GM19468 (cell line): ENCODE results near the gene RAX.
"Not testable (repeated sequence)": the region's sequence is repeated elsewhere in the genome, so short reads cannot be mapped to it uniquely, and the experiment has no call there.

ENCODE experiments used
- ATAC-seq: cut with Tn5 transposase; IDR thresholded peaks from one replicate; pipeline ENCODE4 v1.9.1; 2021; ENCODE audit warnings: mild to moderate bottlenecking, moderate library complexity, moderate number of reproducible peaks; ENCODE audit not compliant: unreplicated experiment; ENCODE audit errors: extremely low read depth

RAX gene

DNA sequence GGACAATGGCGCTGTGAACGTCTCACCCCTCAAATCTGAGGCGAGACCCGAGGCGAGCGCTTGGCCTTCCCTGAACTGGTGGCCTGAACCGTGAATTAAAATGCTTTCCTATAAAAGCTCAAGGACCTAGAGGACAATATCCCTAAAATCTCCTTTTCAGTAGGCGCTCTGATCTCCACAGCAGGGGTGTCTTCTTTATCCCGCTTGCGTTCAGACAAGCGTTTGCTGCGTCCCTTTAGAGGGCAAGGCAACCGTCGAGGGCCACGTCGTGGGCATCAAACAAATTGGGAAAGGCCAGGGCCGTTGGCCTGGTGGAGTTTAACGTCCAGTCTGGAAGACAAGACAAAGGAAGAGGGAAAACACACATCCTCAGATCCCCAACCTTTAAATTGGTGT, 1.3 kb upstream of the RAX start:
- ATAC-seq: no peak

DNA sequence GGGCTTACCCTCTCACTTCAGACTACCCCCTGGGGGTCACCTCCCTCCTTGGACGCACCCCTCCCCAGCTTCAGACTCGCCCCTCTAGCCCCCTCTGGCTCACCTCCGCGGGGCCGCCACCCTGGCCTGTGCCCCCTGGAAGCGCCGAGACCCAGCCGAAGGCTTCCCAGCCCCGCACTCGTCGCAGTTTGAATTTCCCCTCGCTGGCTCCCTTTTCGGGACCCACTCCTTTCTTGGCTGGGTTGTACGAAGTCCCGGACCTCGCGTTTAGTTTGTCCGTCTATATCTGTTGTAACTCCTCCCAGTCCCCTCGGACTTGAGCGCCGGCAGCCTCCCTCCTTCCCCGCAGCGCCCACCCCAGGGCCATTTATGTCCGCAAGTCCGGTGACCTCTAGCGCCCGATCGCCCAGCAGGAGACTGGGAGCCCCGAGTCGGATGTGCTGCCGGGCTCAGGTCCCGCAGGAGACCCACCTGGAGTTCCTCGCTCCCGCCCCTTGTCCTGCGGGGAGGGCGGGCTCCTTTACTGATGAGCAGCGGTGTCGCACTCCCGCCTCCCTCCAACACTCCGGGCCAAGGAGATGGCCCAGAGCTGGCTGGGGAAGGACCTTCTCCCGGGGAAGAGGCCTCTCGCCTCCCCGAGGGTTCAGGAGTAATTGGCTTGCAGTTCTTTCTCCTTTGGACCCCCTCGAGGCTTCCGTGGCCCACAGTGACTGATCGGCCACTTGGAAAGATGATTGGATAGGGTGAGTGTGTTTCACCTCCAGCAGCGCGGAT, 692 bp upstream of the RAX start:
- no peak for ATAC-seq

DNA sequence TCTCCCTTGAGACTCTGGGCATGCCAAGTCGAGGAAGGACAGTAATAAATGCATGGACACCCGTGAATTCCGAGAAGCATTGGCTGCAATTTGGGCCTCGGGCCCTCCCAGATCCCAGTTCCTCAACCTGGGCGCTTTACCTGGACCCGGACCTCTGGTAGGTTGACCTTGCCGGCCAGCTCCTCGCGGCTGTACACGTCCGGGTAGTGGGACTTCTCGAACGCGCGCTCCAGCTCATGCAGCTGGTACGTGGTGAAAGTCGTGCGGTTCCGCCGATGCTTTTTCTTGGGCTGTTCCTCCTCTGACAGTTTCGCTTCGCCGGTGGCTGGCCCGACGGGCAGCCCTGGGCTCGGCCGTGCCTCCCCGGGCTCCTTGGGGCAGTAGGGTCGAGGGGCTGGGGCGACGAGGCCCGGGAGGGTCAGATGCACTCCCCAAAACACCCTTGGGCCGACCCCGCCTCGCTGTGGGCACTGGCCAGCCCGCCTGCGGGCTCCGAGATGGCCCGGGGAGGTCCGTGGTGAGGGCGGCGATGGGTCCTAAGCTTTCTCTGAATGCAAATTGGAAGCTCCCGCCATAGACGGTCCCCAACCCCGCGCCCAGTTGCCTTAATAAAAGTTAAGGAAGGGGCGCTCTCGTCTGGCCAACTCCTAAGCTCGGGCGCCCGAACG, 899 bp downstream of the RAX start:
- no peak for ATAC-seq

DNA sequence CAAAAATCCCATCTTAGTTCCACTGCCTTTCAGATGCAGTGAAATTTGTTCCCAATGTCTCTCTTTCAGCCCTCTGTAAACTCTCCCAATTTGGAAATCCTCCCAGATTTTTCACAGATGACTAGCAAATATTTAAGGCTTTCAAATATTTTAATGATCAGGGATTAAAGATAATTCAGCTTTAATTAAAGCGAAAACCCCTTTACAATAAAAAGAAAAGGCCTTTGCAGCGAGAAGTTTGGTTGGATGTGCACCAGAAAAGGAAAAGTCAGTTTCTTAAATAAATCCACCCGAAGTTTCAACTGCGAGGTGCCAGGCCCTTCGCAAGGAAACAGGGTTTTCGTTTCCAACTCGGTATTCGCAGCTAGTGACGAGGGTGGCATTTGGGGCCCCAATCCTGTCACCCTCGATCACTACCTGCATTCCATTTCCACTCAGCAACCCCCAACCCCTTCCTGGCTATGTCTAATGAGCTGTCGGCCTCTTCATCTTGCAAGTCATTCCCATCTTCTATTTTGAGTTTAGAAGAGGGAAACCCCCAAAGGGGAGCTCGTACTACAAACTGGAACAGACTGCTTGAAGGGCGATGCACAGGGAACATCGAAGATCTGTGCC, 1.5 kb downstream of the RAX start:
- no peak for ATAC-seq

DNA sequence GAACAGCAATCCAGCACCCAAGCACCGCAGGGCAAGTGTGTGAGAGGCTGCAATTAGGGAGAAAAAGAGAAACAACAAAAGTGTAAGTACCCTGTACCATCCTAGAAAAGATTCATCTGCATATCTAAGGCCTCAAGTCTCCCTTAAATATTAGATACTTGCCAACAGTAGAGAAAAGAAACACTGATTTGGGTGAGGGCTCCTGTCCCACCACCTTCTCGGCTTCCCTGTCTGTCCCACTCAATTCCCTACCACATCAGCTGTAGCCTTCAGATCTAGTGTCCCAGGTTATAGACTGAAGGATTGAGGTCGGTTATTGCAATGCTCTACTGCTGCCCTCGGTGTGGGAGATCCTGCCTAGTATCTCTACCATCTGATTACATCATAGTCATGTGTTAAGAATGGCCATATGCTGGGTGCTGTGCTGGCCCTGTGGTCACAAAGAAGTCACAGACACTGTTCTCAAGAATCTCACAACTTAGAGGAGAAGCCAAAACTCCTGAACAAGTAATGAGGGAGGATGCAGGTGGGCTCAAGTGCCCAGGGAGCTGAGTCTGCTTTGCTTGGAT, 2.5 kb downstream of the RAX start:
- no peak for ATAC-seq

DNA sequence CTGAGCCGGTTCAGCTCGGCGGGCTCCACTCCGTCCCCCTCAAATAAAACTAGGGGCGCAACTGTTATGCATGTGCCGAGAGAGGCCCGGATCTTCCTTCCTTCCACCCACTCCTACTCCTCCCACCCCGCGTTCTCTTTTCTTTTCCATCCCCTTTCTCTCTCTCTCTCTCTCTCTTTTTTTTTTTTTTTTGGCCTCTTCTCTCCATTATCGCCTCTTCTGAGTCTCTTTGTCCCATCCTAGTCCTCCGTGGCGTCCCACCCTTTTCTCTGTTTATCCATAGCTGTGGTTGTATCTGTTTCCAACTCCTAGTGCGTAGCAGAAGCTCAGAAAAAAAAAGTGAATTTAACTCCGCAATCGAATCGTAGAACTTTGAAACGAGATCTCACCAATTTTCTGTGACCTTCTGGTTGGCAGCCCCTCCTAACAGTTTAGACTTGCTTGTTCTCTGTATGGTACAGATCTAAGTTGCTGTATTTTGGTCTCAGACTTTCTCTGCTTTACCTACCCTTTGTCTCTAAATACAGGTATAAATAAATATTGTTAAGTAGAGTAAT, 3.6 kb downstream of the RAX start:
- ATAC-seq: no peak

DNA sequence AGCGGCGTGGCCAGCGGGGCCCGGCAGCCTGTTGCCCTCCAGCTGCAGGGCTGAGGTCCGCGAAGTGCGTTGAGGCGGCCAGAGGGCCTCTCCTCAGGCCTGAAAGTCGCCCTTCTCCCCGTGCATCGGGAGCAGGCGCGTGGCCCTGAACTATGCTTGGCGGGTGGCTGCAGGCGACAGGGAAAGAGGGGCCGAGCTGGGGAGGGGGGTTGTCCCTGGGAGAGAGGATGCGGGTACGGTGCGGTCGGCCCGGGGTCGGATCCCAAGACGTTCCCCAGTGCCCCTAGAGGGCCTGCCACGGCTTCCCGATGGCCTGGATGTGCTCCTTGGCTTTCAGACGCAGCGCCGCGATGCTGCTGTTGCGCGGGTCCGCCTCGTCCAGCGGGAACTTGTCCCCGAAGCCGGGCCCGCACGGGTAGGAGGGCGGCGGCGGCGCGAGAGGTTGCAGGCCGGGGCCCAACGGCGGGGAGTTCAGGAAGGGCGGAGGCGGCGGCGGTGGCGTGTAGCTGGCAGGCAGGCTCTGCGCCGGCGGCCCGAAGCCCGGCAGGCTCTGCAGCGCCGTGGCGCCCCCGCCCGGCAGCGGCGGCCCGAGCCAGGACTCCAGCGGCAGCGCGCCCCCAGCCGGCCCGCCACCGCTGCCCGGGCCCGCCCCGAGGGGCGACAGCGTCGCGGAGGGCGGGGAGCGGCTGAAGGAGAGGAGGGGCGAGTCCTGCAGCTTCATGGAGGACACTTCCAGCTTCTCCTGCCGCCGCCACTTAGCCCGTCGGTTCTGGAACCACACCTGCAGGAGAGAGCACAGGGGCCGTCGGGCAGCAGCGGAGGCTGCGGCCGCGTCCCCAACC, 4.3 kb downstream of the RAX start:
- no peak for ATAC-seq

DNA sequence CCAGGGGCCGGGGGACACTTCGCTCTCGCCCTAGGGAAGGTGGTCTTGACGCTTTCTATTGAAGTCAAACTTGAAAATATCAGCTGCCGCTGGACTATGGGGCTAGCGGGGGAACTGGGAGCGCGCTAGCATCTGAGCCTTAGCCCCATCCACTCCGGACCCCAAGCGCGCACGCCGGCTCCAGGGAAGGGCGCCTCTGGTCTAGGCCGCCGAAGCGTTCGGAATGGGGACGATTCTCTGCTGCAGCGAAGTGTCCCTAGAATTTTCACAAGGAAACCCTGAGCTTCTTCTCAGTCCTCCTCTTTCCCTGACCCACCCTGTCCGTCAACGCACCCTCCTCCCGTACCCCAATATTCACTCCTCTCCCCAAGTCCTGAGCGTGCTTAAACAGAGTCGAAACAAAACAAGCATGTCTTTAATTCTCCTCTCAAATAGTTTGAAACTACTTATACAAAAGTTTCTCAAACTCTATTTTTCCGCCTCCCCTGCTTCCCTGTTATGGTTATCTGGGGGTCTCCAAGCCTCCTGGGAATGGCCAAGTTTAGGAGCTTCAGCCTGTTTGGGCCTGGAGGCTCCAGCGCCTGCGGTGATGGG, 5.0 kb downstream of the RAX start:
- ATAC-seq: no peak

DNA sequence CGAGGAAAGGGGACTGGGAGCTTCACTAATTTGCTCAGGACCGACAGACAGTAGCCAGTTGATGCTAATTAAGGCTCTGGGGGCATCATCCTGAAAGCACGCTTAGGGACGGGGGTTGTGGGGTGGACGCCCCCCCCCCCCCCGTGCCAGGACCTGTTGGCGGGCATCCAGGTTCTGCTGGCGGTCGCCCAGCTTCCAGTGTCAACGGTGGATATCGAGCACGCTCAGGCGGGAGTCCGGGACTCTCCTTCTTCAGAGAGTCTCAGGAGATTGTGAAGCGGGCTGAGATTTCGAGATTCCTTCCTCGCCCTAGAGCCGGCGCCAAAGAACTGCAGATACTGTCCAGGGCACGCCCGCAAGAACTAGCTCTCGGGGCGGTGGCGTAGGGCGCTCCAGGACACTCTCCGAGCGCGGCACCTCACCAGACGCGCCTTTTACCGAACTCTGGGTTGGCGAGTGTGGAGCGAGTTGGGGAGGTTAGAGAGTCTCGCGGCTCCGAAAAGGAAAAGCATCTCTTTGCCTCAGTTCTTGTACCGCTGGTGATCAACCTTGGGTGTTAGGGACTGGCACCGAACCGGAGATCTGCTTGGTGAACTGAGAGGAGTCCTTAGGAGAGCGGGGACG, 5.6 kb downstream of the RAX start:
- no peak for ATAC-seq

DNA sequence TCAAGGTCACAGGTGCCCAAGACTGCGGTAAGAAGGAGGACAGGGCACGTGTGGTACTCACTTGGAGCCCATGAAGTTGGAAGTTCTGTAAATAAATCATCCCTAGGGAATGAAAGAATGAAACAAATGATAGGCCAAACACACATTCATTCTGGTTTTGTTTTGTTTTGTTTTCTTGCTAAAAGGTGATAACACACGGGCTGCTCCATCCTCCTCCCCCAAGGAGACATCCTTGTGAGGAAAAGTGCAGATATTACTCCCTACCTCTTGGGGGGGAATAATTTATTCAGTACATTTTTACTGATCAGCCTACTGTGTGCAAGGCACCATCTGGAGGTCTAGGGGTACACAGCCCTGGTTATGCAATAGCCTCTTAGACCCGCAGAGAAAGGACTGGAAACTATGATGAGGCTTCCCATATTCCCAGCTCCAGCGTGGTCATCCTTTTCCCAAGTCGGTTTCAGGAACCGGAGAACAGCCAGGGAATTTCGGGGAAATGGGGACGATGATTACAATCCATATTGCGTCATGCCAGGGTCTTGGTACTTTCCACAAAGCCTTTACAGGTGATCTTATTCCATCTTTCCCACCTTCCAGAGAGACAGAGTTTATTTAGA, 6.3 kb downstream of the RAX start:
- ATAC-seq: no peak

DNA sequence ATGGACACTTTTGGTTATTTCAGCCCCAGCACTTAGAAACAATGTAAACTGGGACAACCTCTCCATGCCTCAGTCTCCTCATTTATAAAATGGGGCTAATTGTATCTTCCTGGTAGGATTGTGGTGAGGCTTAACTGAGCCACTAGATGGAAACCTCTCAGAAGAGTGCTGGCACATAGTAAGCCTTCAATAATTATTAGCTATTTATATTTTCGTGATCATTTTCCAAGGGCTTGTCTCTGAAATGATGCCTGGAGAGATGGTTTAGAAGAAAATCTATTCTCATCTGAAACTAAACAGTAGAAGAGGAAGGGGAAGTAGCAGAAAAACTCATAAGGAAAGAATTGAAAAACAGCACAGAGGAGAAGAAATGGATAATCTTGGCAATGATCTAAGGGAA, 6.8 kb downstream of the RAX start:
- ATAC-seq: no peak

DNA sequence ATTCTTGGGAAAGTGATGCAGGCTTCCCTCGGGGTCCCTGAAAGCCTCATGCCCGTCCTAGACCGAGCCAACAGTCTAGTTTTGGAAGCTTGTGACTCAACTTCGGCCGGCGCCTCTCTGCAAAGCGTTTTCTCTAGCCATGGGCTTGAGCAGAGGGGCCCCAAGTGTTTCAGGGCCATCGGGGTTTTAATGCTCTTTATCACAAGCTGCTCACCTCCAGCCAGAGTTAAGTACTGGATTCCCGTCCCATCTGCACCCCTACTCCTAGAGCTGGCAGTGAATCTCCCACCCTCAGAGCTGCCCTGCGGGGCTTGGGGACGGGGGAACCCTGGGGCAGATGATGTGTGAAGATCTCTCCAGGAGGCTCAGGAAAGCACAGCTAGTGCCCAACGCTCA, 7.3 kb downstream of the RAX start:
- no peak for ATAC-seq

DNA sequence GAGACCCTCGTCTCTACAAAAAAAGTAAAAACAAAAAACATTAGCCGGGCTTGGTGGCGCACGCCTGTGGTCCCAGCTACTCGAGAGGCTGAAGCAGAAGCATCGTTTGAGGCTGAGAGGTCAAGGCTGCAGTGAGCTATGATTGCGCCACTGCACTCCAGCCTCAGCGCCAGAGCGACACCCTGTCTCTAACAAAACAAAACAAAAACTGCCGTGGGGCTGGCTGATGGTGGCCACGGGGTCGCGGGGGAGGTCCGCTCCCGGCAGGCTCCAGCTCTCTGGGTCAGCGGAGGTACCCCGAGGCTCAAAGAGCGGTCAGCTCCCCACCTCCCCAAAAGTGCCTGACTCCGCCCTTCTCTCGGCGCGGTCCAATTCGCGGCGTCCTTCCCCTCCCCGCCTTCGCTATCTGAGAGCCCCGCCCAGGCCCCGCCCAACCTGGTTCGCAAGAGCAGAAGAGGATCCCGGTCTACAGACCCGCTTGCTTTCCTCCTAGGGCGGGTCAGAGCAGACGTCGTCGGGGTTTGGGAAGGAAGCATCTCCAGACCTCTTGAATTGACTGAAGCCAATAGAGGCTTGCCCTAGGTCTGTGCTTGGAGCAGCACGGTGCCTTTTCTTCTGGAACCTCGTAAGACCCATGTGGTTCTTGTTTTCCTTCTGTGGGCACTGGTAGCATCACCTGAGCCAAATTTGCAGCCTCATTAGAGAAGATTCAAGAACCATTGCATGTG, 7.8 kb downstream of the RAX start:
- no peak for ATAC-seq

DNA sequence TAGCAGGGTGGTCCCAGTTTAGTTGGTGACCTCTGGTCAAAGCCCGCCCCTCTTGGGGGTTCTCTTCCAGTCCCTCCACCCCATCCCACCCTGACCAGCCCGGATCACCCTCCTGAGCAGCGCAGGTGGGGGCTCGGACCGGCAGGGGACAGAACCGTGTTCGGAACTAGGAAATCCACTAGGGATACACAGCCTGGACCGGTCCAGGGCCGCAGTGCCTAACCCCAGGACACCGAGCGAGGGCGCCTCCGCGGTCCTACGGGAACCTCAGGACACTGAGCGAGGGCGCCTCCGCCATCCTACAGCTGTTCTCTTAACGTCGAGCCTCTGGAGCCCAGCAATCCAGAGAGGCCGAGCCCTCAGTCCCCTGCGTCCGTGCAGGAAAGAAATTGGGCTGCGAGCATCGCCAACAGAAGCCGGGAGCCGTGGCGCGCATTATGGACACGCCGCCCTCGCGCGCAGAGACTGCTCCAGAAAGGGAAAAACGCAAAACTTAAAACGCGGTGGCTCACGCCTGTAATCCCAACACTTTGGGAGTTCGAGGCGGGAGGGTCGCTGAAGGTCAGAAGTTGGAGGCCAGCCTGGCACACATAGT, 8.5 kb downstream of the RAX start:
- no peak for ATAC-seq

DNA sequence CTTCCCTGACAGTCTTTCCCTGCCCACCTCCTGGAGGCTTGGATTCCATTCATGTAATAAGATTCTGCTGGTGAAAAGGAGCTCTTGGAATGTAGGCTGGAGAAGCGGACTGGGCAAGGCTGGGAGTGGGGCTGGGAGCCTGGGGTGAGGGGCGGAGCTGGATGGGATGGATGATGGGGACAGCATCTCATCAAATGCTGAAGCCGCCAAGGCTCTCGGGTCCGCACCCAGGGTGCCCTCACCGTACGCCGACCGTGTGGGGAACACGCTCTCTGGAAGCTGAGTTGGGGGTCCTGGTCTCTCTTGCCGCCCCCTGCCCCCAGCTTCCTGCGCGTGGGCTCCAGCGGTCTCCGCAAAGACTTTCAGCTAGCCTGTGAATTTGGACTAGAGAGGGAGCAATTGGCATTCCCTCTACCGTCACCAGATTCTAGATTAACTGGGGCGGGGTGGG, 9.1 kb downstream of the RAX start:
- no peak for ATAC-seq

DNA sequence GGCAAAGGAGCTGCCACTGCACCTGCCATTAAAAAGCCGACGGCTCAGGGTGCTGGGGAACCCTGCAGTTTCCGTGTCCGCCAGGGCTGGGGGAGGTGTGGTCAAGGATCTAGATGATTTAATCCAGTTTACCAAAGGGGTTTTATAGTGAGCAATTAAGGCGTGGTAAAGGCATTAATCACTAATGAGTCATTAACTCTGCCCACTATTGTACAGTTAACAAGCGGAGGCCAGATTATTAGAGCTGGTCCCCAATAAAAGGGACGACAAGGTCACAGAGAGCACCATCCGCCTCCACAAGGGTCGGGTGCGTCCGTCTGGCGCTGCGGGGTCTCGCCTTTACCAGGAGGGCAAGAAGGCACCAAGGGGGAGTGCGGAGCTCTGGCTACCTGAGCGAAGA, 9.6 kb downstream of the RAX start:
- ATAC-seq: no peak

DNA sequence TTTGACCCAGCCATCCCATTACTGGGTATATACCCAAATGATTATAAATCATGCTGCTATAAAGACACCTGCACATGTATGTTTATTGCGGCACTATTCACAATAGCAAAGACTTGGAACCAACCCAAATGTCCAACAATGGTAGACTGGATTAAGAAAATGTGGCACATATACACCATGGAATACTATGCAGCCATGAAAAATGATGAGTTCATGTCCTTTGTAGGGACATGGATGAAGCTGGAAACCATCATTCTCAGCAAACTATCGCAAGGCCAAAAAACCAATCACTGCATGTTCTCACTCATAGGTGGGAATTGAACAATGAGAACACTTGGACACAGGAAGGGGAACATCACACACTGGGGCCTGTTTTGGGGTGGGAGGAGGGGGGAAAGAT, 11.0 kb downstream of the RAX start:
- not testable (repeated sequence) for ATAC-seq

DNA sequence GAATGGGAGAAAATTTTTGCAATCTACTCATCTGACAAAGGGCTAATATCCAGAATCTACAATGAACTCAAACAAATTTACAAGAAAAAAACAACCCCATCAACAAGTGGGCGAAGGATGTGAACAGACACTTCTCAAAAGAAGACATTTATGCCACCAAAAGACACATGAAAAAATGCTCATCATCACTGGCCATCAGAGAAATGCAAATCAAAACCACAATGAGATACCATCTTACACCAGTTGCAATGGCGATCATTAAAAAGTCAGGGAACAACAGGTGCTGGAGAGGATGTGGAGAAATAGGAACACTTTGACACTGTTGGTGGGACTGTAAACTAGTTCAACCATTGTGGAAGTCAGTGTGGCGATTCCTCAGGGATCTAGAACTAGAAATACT, 11.4 kb downstream of the RAX start:
- not testable (repeated sequence) for ATAC-seq
